Natural killer cell (primary cell): Measurements from ENCODE around the gene ORM1. TPM values are rescaled to one million over a fixed set of nuclear protein-coding genes. Genes with fewer than 3 reads are reported as not detected.

Source experiments
- ATAC-seq, 3 donors: fragments of 150-1000 bp in 2 of 3; fragments of 200-7000 bp in 1 of 3; cut with Tn5 transposase; 1 replicate in 1 of 3; 2 replicates in 2 of 3; pipeline ENCODE4 v1.10.0; 2021; ENCODE audit warnings: mild to moderate bottlenecking in 2 of 3, moderate library complexity in 2 of 3
- DNase-seq, 2 donors: peaks; one replicate each; pipeline versions ENCODE4 v3.0.0 to v3.0.0-alpha.2; 2013 to 2021; ENCODE audit warnings: mixed read lengths in 1 of 2
- H3K27ac ChIP-seq: one replicate; pipeline ENCODE4 v1.5.1; 2013; ENCODE audit warnings: mild to moderate bottlenecking, low read length
- H3K27me3 ChIP-seq: one replicate; pipeline ENCODE4 v1.6.1; 2013; ENCODE audit warnings: low read length; ENCODE audit not compliant: control insufficient read depth, insufficient read depth
- H3K36me3 ChIP-seq: one replicate; pipeline ENCODE4 v1.6.1; 2013; ENCODE audit warnings: low read length; ENCODE audit not compliant: control insufficient read depth, insufficient read depth
- H3K4me1 ChIP-seq: one replicate; pipeline ENCODE4 v1.6.1; 2013; ENCODE audit warnings: low read length; ENCODE audit not compliant: control insufficient read depth, insufficient read depth
- H3K4me3 ChIP-seq: one replicate; pipeline ENCODE4 v1.5.1; 2013; ENCODE audit warnings: low read length
- H3K9me3 ChIP-seq: one replicate; pipeline ENCODE4 v1.6.1; 2013; ENCODE audit warnings: low read length; ENCODE audit not compliant: control insufficient read depth, insufficient read depth
- H3K27ac Mint-ChIP-seq, 2 donors: one replicate each; pipeline ENCODE4 v1.8.0; 2022; ENCODE audit warnings: mild to moderate bottlenecking in 2 of 2, mixed read lengths in 2 of 2, moderate library complexity in 1 of 2
- H3K27me3 Mint-ChIP-seq, 2 donors: one replicate each; pipeline ENCODE4 v1.8.0; 2022; ENCODE audit warnings: low read depth in 2 of 2, mixed read lengths in 2 of 2
- H3K36me3 Mint-ChIP-seq: one replicate; pipeline ENCODE4 v1.8.0; 2022; ENCODE audit warnings: mixed read lengths
- H3K4me1 Mint-ChIP-seq, 2 donors: one replicate each; pipeline ENCODE4 v1.8.0; 2022; ENCODE audit warnings: mixed read lengths in 2 of 2
- H3K4me3 Mint-ChIP-seq: one replicate; pipeline ENCODE4 v1.8.0; 2022; ENCODE audit warnings: mild to moderate bottlenecking, moderate library complexity, mixed read lengths
- H3K9me3 Mint-ChIP-seq, 2 donors: one replicate each; pipeline ENCODE4 v1.8.0; 2022; ENCODE audit warnings: mixed read lengths in 2 of 2
- WGBS: methylation state at CpG from one replicate; pipeline ENCODE4 v1.1.7; 2013; ENCODE audit warnings: missing lambda C conversion rate; ENCODE audit not compliant: insufficient coverage; 5-methylcytosine and 5-hydroxymethylcytosine counted together
- intact Hi-C: fragments of 100-400 bp; cut with micrococcal nuclease; formaldehyde crosslinking; loops from one replicate; pipeline ENCODE4 v1.14.2; 2022
- total RNA-seq, 4 donors: library from RNA; stranded (reverse); fragments of 120-200 nt in 1 of 4; gene quantifications; one replicate each; pipeline versions ENCODE4 v1.2.3 to v1.2.4, GENCODE V29; 2013 to 2022
- TF ChIP-seq, protein P1 (sequence below): fragments of 200-600 bp; IDR thresholded peaks from one replicate; pipeline ENCODE4 v1.8.0; 2022; ENCODE audit warnings: antibody characterized with exemption

Gene ORM1
- total RNA-seq, 3 donors from 2014 or later (not counting 1 experiment from before 2014, with no cell fraction given), result 1.00 TPM; not detected in 2

DNA sequence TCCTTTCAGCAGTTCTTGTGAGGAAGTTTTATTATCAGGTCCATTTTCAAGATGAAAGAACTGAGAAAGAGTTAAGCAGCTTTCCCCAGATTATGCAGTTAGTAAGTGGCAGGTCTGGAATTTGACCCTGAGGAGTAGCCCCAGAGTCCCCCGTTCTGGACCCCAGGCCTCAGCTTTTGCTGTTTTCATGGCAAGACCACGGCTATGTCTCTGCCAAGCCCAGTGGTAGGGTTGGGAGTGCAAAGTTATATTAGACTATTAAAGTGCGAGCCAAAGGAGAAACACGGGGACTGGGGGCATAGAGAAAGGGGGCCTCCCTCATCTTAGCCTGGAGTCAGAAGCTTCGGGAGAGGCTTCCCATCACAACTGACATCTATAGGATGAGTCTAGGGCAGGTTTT is 19.3 kb upstream of the ORM1 start:
- Mint-ChIP-seq H3K9me3 (no peaks in the 10 kb centered on the region), H3K27ac (no peak overlapping the region), H3K27me3 (peaks cover 0 to 3% of the 10 kb centered on the region in 2 donors), H3K4me1 (no peaks in the 10 kb centered on the region), H3K4me3 (no peak overlapping the region), H3K36me3 (no peaks in the 10 kb centered on the region)
- DNase-seq (peak in 1 of 2 donors; percentile 7), ATAC-seq (no peak)
- TF ChIP-seq, protein P1, sequence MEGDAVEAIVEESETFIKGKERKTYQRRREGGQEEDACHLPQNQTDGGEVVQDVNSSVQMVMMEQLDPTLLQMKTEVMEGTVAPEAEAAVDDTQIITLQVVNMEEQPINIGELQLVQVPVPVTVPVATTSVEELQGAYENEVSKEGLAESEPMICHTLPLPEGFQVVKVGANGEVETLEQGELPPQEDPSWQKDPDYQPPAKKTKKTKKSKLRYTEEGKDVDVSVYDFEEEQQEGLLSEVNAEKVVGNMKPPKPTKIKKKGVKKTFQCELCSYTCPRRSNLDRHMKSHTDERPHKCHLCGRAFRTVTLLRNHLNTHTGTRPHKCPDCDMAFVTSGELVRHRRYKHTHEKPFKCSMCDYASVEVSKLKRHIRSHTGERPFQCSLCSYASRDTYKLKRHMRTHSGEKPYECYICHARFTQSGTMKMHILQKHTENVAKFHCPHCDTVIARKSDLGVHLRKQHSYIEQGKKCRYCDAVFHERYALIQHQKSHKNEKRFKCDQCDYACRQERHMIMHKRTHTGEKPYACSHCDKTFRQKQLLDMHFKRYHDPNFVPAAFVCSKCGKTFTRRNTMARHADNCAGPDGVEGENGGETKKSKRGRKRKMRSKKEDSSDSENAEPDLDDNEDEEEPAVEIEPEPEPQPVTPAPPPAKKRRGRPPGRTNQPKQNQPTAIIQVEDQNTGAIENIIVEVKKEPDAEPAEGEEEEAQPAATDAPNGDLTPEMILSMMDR, result no peak
- no peak overlapping the region for H3K27ac ChIP-seq
- no peaks in the 10 kb centered on the region for H3K9me3 ChIP-seq
- H3K4me3 ChIP-seq, result no peak overlapping the region
- H3K27me3 ChIP-seq, result no peaks in the 10 kb centered on the region
- WGBS, result 92% methylated on average over 4 of the region's 5 CpGs
- intact Hi-C loops, result no loop called here
- no peaks in the 10 kb centered on the region for H3K36me3 ChIP-seq
- H3K4me1 ChIP-seq, result peaks cover 5% of the 10 kb centered on the region

DNA sequence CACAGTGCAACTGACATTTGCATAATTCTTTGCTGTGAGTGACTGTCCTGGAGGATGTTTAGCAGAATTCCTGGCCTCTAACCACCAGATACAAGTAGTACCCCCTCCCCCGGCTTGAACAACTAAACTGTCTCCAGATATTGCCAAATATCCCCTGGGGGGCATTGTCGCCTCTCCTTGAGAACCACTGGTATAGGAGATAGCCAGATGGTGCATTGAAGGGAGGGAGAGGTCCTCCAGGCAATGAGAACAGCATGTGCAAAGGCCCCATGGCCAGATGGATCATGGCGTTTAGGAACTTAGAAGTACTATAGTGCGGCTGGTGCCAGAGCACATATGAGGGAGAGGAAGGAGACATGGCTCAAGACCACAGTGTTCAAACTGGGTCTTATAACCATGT is 18.9 kb upstream of the ORM1 start:
- Mint-ChIP-seq H3K9me3 (no peaks in the 10 kb centered on the region), H3K27me3 (peaks cover 0 to 3% of the 10 kb centered on the region in 2 donors), H3K27ac (no peak overlapping the region), H3K36me3 (no peaks in the 10 kb centered on the region), H3K4me3 (no peak overlapping the region), H3K4me1 (no peaks in the 10 kb centered on the region)
- intact Hi-C loops, result no loop called here
- 88% methylated on average over 3 of the region's 4 CpGs for WGBS
- no peaks in the 10 kb centered on the region for H3K36me3 ChIP-seq
- TF ChIP-seq, protein P1, result no peak
- peaks cover 5% of the 10 kb centered on the region for H3K4me1 ChIP-seq
- no peak for DNase-seq
- H3K27ac ChIP-seq, result no peak overlapping the region
- no peak overlapping the region for H3K4me3 ChIP-seq
- H3K9me3 ChIP-seq, result no peaks in the 10 kb centered on the region
- no peak for ATAC-seq
- no peaks in the 10 kb centered on the region for H3K27me3 ChIP-seq

DNA sequence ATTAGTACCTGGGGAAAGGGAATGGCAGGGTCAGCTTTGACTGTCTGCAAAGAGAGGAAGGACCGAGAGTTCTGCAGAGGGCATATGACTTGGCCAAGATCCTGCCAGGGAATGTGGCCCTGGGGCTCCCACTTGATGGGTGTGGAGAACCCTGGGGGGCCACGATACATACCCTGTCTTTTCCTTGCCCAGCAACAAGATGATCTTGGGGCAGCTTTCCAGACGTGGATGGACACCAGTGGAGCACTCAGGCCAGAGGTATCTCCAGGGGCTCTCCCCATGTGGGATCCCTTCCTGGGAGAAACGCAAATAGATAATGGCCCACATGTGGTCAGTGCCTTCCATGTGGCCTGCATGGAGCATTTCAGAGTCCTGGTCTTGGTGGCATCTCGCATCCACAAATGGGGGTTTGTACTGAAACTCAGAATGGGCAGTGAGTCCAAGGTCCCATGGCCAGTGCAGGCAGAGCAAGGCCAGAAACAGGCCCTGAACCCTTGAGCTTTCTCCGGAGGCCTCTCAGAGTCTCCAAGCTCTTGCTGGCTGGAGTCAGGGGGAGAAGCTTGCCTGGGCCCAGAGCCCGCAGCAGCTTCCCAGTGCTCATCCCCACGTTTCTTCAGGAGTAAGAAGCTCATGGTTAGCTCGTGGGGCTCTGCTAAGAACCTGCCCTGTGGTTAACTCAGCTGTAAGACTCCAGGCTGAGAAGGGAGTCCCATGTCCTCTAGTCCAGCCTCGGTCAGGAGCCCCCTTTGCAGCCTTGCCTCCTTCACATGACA is 18.3 kb upstream of the ORM1 start:
- ATAC-seq (no peak), DNase-seq (peak in 1 of 2 donors; percentile 7)
- H3K4me1 Mint-ChIP-seq, result no peaks in the 10 kb centered on the region
- H3K9me3 Mint-ChIP-seq, result no peaks in the 10 kb centered on the region
- H3K27me3 Mint-ChIP-seq, result peaks cover 0 to 3% of the 10 kb centered on the region in 2 donors
- intact Hi-C loops, result loop anchor here (1.0 kb wide), 1 partner anchor 222 kb away; no protein-coding TSS in a partner anchor
- no peak overlapping the region for H3K4me3 Mint-ChIP-seq
- no peaks in the 10 kb centered on the region for H3K9me3 ChIP-seq
- 84% methylated on average over 10 of the region's 10 CpGs for WGBS
- H3K4me1 ChIP-seq, result peaks cover 5% of the 10 kb centered on the region
- no peaks in the 10 kb centered on the region for H3K36me3 Mint-ChIP-seq
- no peak overlapping the region for H3K27ac ChIP-seq
- H3K27me3 ChIP-seq, result no peaks in the 10 kb centered on the region
- no peak overlapping the region for H3K4me3 ChIP-seq
- H3K36me3 ChIP-seq, result no peaks in the 10 kb centered on the region
- TF ChIP-seq, protein P1, result no peak
- H3K27ac Mint-ChIP-seq, result no peak overlapping the region

DNA sequence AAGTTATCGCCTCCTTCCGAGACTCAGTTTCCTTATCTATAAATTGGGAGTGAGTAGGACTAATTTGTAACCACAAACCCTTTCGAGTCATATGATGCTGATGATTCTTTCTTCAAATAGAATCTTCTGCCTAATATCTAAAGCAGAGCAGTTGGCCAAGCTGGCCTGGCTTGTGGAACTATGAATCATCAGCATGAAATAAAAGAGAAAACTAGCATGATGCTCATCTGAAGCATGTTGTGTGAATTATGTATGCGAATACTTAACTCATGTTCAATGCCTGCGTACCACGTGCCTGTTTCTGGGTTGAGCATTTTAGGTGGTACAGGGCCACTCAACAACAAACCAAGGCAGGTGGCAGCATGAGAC is 15.0 kb upstream of the ORM1 start:
- H3K9me3 ChIP-seq, result no peaks in the 10 kb centered on the region
- Mint-ChIP-seq H3K27me3 (peaks cover 0 to 3% of the 10 kb centered on the region in 2 donors), H3K9me3 (no peaks in the 10 kb centered on the region), H3K27ac (no peak overlapping the region), H3K36me3 (no peaks in the 10 kb centered on the region), H3K4me1 (no peaks in the 10 kb centered on the region), H3K4me3 (no peak overlapping the region)
- peaks cover 5% of the 10 kb centered on the region for H3K4me1 ChIP-seq
- WGBS, result 90% methylated on average over 5 of the region's 6 CpGs
- no peak for ATAC-seq
- no peak overlapping the region for H3K4me3 ChIP-seq
- no peaks in the 10 kb centered on the region for H3K36me3 ChIP-seq
- no peak for DNase-seq
- intact Hi-C loops, result no loop called here
- H3K27ac ChIP-seq, result no peak overlapping the region
- H3K27me3 ChIP-seq, result no peaks in the 10 kb centered on the region
- TF ChIP-seq, protein P1, result no peak
